ENCODE data around the gene LRRC31. TPM values are rescaled to one million over a fixed set of nuclear protein-coding genes. Genes with fewer than 3 reads are reported as not detected.

Gene LRRC31
- total RNA-seq, 4 donors from 2014 or later = 0.35 TPM; not detected in 3

DNA sequence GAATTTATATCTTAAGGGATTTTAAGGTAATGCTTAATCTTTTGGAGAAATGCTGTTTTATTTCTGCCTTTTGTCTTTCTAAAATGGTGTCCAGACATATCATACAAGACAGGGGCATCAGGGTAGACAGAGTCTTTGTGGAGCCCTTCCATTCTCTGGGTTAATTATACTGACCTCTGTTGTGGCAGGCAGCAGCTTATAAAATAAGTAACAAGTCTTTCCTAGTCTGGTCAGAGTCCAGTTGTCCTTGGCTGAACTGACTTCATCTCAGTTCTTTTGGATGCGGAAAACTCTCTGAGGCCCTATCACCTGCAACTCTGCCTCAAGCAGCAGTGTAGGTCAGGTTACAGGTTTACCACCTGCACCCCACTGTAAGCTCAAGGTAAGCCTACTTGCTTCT is 77.4 kb downstream of the LRRC31 start:
- intact Hi-C loops (cut with DNase I; ENCODE audit: low total_unique reads) = no loop called here
- DNase-seq = no peak
- Histone ChIP-seq H3K27me3 (no peaks in the 10 kb centered on the region), H3K4me3 (no peak overlapping the region), H3K4me1 (no peaks in the 10 kb centered on the region), H3K9me3 (no peaks in the 10 kb centered on the region), H3K36me3 (no peaks in the 10 kb centered on the region), H3K27ac (no peak overlapping the region)
- TF ChIP-seq, protein P1, sequence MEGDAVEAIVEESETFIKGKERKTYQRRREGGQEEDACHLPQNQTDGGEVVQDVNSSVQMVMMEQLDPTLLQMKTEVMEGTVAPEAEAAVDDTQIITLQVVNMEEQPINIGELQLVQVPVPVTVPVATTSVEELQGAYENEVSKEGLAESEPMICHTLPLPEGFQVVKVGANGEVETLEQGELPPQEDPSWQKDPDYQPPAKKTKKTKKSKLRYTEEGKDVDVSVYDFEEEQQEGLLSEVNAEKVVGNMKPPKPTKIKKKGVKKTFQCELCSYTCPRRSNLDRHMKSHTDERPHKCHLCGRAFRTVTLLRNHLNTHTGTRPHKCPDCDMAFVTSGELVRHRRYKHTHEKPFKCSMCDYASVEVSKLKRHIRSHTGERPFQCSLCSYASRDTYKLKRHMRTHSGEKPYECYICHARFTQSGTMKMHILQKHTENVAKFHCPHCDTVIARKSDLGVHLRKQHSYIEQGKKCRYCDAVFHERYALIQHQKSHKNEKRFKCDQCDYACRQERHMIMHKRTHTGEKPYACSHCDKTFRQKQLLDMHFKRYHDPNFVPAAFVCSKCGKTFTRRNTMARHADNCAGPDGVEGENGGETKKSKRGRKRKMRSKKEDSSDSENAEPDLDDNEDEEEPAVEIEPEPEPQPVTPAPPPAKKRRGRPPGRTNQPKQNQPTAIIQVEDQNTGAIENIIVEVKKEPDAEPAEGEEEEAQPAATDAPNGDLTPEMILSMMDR (IDR thresholded peaks at IDR 0.05) = no peak
- TF ChIP-seq POLR2A (IDR thresholded peaks at IDR 0.05) = no peak

- Histone ChIP-seq H3K27ac (no peak overlapping the region), H3K36me3 (no peaks in the 10 kb centered on the region), H3K4me3 (no peak overlapping the region), H3K4me1 (no peaks in the 10 kb centered on the region), H3K27me3 (no peaks in the 10 kb centered on the region), H3K9me3 (no peaks in the 10 kb centered on the region)
- no peak for DNase-seq
- intact Hi-C loops (cut with DNase I; ENCODE audit: low total_unique reads) = no loop called here
- no peak for TF ChIP-seq POLR2A (IDR thresholded peaks at IDR 0.05)
These were observed 78.9 kb downstream of the LRRC31 start for GRCh38 chr3:169790687-169791429.

- H3K9me3 ChIP-seq = no peaks in the 10 kb centered on the region
- no peaks in the 10 kb centered on the region for H3K36me3 ChIP-seq
- DNase-seq = no peak
- H3K27me3 ChIP-seq = no peaks in the 10 kb centered on the region
- H3K4me3 ChIP-seq = no peak overlapping the region
- H3K27ac ChIP-seq = no peak overlapping the region
- H3K4me1 ChIP-seq = no peaks in the 10 kb centered on the region
- intact Hi-C loops (cut with DNase I; ENCODE audit: low total_unique reads) = no loop called here
- TF ChIP-seq, protein P1 (IDR thresholded peaks at IDR 0.05) = no peak
- TF ChIP-seq POLR2A (IDR thresholded peaks at IDR 0.05) = no peak
These were observed 79.5 kb downstream of the LRRC31 start for GRCh38 chr3:169790219-169790618.

Other genes starting within 250 kb of the LRRC31 start
- 10 to 100 TPM; 12.8 to 76.9 (median 35.1) TPM for gene MECOM, start 206.2 kb downstream of the LRRC31 start, total RNA-seq
- 100 to 1,000 TPM in 3 of 4 donors, 1 to 10 TPM in 1; 4.6 to 705 (median 482) TPM for gene TERC, start 104.9 kb downstream of the LRRC31 start, total RNA-seq
- 1 to 10 TPM in 3 of 4 donors, under 1 TPM in 1; 0.58 to 7.4 (median 3.7) TPM for gene ACTRT3, start 100.4 kb downstream of the LRRC31 start, total RNA-seq
- gene MYNN, start 96.5 kb downstream of the LRRC31 start, total RNA-seq = 10 to 100 TPM; 17.2 to 55.9 (median 23.0) TPM
- gene LRRIQ4, start 57.1 kb downstream of the LRRC31 start, total RNA-seq = under 1 TPM in 1 of 4 donors, not detected in 3; 0.14 TPM
- 10 to 100 TPM in 1 of 4 donors, 1 to 10 TPM in 2, not detected in 1; 1.3 to 27.3 (median 5.8) TPM for gene LRRC34, start 57.0 kb downstream of the LRRC31 start, total RNA-seq
- not detected for gene SAMD7, start 41.6 kb upstream of the LRRC31 start, total RNA-seq
- 100 to 1,000 TPM in 1 of 4 donors, 10 to 100 TPM in 3; 20.0 to 195 (median 65.2) TPM for gene SEC62, start 96.9 kb upstream of the LRRC31 start, total RNA-seq
- gene GPR160, start 168.1 kb upstream of the LRRC31 start, total RNA-seq = 10 to 100 TPM in 1 of 4 donors, 1 to 10 TPM in 2, not detected in 1; 2.6 to 21.0 (median 8.6) TPM